Suprapubic skin (tissue), 4 donors: ENCODE results near the gene CCDC14.

Experiments used
- EP300 ChIP-seq: sonication (generic); formaldehyde crosslinking; IDR thresholded peaks from one replicate; pipeline ENCODE4 v1.6.1; 2017; ENCODE audit warnings: antibody characterized with exemption
- POLR2A ChIP-seq, 2 donors: fragments of 450-650 bp; IDR thresholded peaks; one replicate each; pipeline ENCODE4 v1.6.1; 2017; ENCODE audit warnings: antibody characterized with exemption in 2 of 2, mild to moderate bottlenecking in 2 of 2, moderate library complexity in 2 of 2
- POLR2AphosphoS5 ChIP-seq, 3 donors: sonication (generic); formaldehyde crosslinking; IDR thresholded peaks; one replicate each; pipeline ENCODE4 v1.6.1; 2017; ENCODE audit warnings: antibody characterized with exemption in 3 of 3
- TF ChIP-seq, protein P1 (sequence below), 2 donors: fragments of 200-600 bp in 1 of 2; fragments of 450-650 bp in 1 of 2; sonication (generic) in 1 of 2; IDR thresholded peaks; one replicate each; pipeline ENCODE4 v1.5.1; 2016 to 2019; ENCODE audit warnings: antibody characterized with exemption in 2 of 2, mild to moderate bottlenecking in 1 of 2, moderate library complexity in 1 of 2

- TF ChIP-seq, protein P1, sequence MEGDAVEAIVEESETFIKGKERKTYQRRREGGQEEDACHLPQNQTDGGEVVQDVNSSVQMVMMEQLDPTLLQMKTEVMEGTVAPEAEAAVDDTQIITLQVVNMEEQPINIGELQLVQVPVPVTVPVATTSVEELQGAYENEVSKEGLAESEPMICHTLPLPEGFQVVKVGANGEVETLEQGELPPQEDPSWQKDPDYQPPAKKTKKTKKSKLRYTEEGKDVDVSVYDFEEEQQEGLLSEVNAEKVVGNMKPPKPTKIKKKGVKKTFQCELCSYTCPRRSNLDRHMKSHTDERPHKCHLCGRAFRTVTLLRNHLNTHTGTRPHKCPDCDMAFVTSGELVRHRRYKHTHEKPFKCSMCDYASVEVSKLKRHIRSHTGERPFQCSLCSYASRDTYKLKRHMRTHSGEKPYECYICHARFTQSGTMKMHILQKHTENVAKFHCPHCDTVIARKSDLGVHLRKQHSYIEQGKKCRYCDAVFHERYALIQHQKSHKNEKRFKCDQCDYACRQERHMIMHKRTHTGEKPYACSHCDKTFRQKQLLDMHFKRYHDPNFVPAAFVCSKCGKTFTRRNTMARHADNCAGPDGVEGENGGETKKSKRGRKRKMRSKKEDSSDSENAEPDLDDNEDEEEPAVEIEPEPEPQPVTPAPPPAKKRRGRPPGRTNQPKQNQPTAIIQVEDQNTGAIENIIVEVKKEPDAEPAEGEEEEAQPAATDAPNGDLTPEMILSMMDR (IDR thresholded peaks at IDR 0.05), result no peak
- TF ChIP-seq POLR2A (IDR thresholded peaks at IDR 0.05), result no peak
- no peak for TF ChIP-seq POLR2AphosphoS5 (IDR thresholded peaks at IDR 0.05)
- TF ChIP-seq EP300, result no peak
Observed at GRCh38 chr3:123951522-123952447, 9.2 kb downstream of the CCDC14 start.
